Kidney (tissue), 14 donors: ENCODE results near the gene SNX32. TPM values are rescaled to one million over a fixed set of nuclear protein-coding genes. Genes with fewer than 3 reads are reported as not detected.

Experiments used
- DNase-seq, 5 donors: peaks; one replicate each; pipeline ENCODE4 v3.0.0-alpha.2; 2013 to 2020
- FAIRE-seq: peaks from 2 replicates; lab custom pipeline; 2012; peaks lifted over from hg19 to GRCh38; lab: Jason Lieb, UNC
- H3K27ac ChIP-seq, 2 donors: one replicate each; pipeline ENCODE4 v1.7.0; 2013; ENCODE audit warnings: low read depth in 2 of 2, low read length in 2 of 2, inconsistent platforms in 1 of 2
- H3K27me3 ChIP-seq: one replicate; pipeline ENCODE4 v1.7.1; 2013; ENCODE audit warnings: low read length, inconsistent platforms; ENCODE audit not compliant: control insufficient read depth, insufficient read depth
- H3K36me3 ChIP-seq, 3 donors: one replicate each; pipeline versions ENCODE4 v1.7.0 to v1.7.1; 2013; ENCODE audit warnings: low read length in 3 of 3, control low read depth in 1 of 3, inconsistent platforms in 1 of 3; ENCODE audit not compliant: insufficient read depth in 3 of 3, control insufficient read depth in 2 of 3
- H3K4me1 ChIP-seq, 3 donors: one replicate each; pipeline versions ENCODE4 v1.7.0 to v1.7.1; 2013; ENCODE audit warnings: low read length in 3 of 3, inconsistent platforms in 1 of 3, low read depth in 1 of 3; ENCODE audit not compliant: control insufficient read depth in 2 of 3, insufficient read depth in 2 of 3
- H3K4me3 ChIP-seq, 3 donors: one replicate each; pipeline versions ENCODE4 v1.7.0 to v1.8.1; 2013; ENCODE audit warnings: low read length in 3 of 3, control low read depth in 1 of 3, inconsistent platforms in 1 of 3
- H3K9ac ChIP-seq, 3 donors: one replicate each; pipeline versions ENCODE4 v1.7.0 to v1.7.1; 2013; ENCODE audit warnings: low read length in 3 of 3, control low read depth in 1 of 3, inconsistent platforms in 1 of 3
- H3K9me3 ChIP-seq, 3 donors: one replicate each; pipeline versions ENCODE4 v1.7.0 to v1.7.1; 2013; ENCODE audit warnings: low read length in 3 of 3, control low read depth in 1 of 3, inconsistent platforms in 1 of 3; ENCODE audit not compliant: control insufficient read depth in 2 of 3, insufficient read depth in 1 of 3
- intact Hi-C: fragments of 100-400 bp; cut with DNase I; formaldehyde crosslinking; loops from one replicate; pipeline ENCODE4 v1.11.1; 2022
- polyA plus RNA-seq: library from polyadenylated mRNA; stranded (reverse); fragments of 350-450 nt; fragmentation: Illumina TruSeq; extraction: RNeasy Lipid Tissue Mini Kit (QIAGEN cat#74804); gene quantifications from one replicate; pipeline ENCODE4 v1.2.3, GENCODE V29; 2014; ENCODE audit warnings: low read depth, low replicate concordance; ENCODE audit not compliant: insufficient read depth
- total RNA-seq: library from RNA; stranded (reverse); fragmentation: NEBNext Ultra II Directional; extraction: Animal tissue kit (Norgen Biotek cat#: 25700); gene quantifications from one replicate; pipeline ENCODE4 v1.2.1, GENCODE V29; 2021
- TF ChIP-seq, protein P1 (sequence below): IDR thresholded peaks from 3 replicates; pipeline ENCODE4 v1.5.1; 2012; ENCODE audit warnings: mild to moderate bottlenecking, moderate library complexity, borderline replicate concordance; ENCODE audit not compliant: insufficient read depth; ENCODE audit errors: extremely low read depth
- donor health status: control.
- donor health status: control.
- donor health status: control.
- donor health status: control.
- donor health status: control.
- donor health status: DM: yes; HTN: yes; CAD: no.
- donor health status: Normal renal cell carcinoma (clear cell type).

Gene SNX32
- total and polyA plus RNA-seq, 2 donors from 2014 or later, result 0.43 to 1.0 TPM

DNA sequence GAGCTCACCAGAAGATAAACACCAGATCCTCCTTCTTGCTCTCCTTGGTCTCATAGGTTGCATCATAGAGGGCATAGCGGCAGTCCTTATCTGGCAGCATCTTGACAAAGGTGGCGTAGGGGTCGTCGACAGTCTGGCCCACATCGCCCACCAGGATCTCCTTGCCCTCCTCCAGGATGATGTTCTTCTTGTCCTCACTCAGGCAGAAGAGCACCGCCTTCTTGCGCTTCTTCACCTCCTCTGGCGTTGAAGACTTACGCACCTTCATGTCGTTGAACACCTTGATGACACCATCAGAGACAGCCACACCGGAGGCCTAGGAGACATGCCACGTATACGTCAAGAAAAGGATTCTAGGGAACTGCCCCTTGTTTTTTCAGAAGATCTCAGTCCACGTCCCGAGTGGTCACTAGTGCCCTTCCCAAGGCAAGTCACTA, 22.2 kb downstream of the SNX32 start:
- FAIRE-seq (no peak), DNase-seq (peak in 1 of 5 donors; percentile 45)
- Histone ChIP-seq H3K27ac (no peak overlapping the region), H3K36me3 (peaks cover 11 to 26% (median 24%) of the 10 kb centered on the region in 3 donors), H3K27me3 (no peaks in the 10 kb centered on the region), H3K4me1 (peaks cover 0 to 21% (median 18%) of the 10 kb centered on the region in 3 donors), H3K4me3 (peak overlapping the region in 1 of 3 donors; percentile 71), H3K9ac (no peak overlapping the region), H3K9me3 (peaks cover 0 to 6% (median 0%) of the 10 kb centered on the region in 3 donors)
- intact Hi-C loops, result no loop called here
- TF ChIP-seq, protein P1, sequence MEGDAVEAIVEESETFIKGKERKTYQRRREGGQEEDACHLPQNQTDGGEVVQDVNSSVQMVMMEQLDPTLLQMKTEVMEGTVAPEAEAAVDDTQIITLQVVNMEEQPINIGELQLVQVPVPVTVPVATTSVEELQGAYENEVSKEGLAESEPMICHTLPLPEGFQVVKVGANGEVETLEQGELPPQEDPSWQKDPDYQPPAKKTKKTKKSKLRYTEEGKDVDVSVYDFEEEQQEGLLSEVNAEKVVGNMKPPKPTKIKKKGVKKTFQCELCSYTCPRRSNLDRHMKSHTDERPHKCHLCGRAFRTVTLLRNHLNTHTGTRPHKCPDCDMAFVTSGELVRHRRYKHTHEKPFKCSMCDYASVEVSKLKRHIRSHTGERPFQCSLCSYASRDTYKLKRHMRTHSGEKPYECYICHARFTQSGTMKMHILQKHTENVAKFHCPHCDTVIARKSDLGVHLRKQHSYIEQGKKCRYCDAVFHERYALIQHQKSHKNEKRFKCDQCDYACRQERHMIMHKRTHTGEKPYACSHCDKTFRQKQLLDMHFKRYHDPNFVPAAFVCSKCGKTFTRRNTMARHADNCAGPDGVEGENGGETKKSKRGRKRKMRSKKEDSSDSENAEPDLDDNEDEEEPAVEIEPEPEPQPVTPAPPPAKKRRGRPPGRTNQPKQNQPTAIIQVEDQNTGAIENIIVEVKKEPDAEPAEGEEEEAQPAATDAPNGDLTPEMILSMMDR, result no peak

DNA sequence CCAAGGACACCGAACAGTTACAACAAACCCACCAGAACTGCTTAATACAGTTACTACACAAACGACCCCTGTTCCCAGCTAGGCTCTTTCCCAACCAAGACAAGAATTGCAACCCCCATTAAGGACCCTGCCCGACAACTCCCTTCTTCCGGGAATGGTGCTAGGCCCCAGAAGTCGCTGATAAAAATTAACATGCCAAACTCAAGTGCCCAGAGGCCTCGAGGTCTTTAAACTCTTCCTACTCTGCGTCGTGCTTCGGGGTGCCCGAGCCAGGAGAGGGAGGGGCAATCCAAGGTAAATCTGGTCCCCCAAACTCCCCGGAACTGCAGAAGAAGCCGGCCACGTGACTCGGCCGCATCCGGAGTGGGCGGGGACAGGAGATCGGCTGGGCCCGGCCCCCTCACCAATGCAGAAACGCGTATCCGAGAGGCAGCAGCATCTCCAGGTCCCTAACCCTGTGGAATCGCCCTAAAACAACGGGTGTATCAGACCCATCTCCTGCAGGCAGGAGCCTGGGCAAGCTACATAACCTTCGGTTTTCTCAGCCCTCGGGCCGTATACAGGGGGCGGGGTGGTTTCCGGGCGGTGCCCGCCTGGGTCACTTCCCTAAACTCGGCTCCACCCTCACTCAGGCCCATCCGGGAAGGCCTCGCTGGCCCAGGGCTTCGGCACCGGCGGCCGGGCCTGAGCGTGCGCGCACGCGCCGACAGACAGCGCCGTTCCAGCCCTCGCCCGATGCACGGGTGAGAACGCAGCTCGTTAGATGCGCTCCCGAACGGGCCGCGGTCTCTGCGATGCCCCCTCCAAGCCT, 23.1 kb downstream of the SNX32 start:
- TF ChIP-seq, protein P1, result no peak
- intact Hi-C loops, result no loop called here
- Histone ChIP-seq H3K27me3 (no peaks in the 10 kb centered on the region), H3K9ac (peak overlapping the region; percentile 57 to 85 (median 84)), H3K9me3 (no peaks in the 10 kb centered on the region), H3K4me1 (peaks cover 0 to 30% (median 27%) of the 10 kb centered on the region in 3 donors), H3K36me3 (peaks cover 11 to 24% (median 21%) of the 10 kb centered on the region in 3 donors), H3K27ac (peak overlapping the region; percentile 87 to 92), H3K4me3 (peak overlapping the region; percentile 71 to 96 (median 95))
- FAIRE-seq (no peak), DNase-seq (peak; percentile 69 to 95 (median 79))

GRCh38 chr11:65857500-65857852, 23.7 kb downstream of the SNX32 start:
- H3K9me3 ChIP-seq, result no peaks in the 10 kb centered on the region
- TF ChIP-seq, protein P1, result no peak
- peak overlapping the region; percentile 87 to 92 for H3K27ac ChIP-seq
- peaks cover 11 to 24% (median 21%) of the 10 kb centered on the region in 3 donors for H3K36me3 ChIP-seq
- FAIRE-seq (no peak), DNase-seq (peak in 2 of 5 donors; percentile 43 to 93)
- H3K4me1 ChIP-seq, result peaks cover 0 to 31% (median 27%) of the 10 kb centered on the region in 3 donors
- peak overlapping the region; percentile 71 to 96 (median 95) for H3K4me3 ChIP-seq
- H3K9ac ChIP-seq, result peak overlapping the region; percentile 57 to 85 (median 84)
- no peaks in the 10 kb centered on the region for H3K27me3 ChIP-seq
- intact Hi-C loops, result no loop called here
